GM23248 (cell line): ENCODE results near the gene NCKAP1.

ENCODE experiments used
- EZH2 ChIP-seq: fragments of 200-600 bp; sonication (generic); IDR thresholded peaks from 2 replicates; pipeline ENCODE4 v1.6.1; 2018; ENCODE audit warnings: antibody characterized with exemption, mild to moderate bottlenecking; ENCODE audit not compliant: insufficient read depth, poor library complexity, severe bottlenecking
- EZH2phosphoT487 ChIP-seq: fragments of 200-600 bp; sonication (generic); IDR thresholded peaks from 2 replicates; pipeline ENCODE4 v1.6.1; 2018; ENCODE audit warnings: antibody characterized with exemption, moderate library complexity, mild to moderate bottlenecking, low read depth; ENCODE audit not compliant: insufficient read depth

- TF ChIP-seq EZH2 (no peak), EZH2phosphoT487 (no peak)
These were observed 66.3 kb downstream of the NCKAP1 start for GRCh38 chr2:182971820-182972547.
